ENCODE results near the gene HAGHL.

- TF ChIP-seq CTCF (IDR thresholded peaks at IDR 0.05 in 2 of 3, conservative IDR thresholded peaks at IDR 0.05 in 1 of 3; ENCODE audit: borderline replicate concordance in 1 of 3, insufficient read depth in 1 of 3, low read depth in 2 of 3, low read length in 2 of 3) (peak in 2 of 3 experiments; percentile 38 to 44; a peak in 3 of 6 replicates), EZH2 (IDR thresholded peaks at IDR 0.05) (no peak), MAX (IDR thresholded peaks at IDR 0.05) (no peak), YY1 (IDR thresholded peaks at IDR 0.05; ENCODE audit: extremely low read depth, insufficient replicate concordance, low read depth, low read length) (no peak), ATF3 (IDR thresholded peaks at IDR 0.05) (no peak), REST (IDR thresholded peaks at IDR 0.05; ENCODE audit: low read depth) (no peak), POLR2AphosphoS5 (IDR thresholded peaks at IDR 0.05; ENCODE audit: low read depth, low read length) (no peak), TCF7L2 (IDR thresholded peaks at IDR 0.05; ENCODE audit: borderline replicate concordance, extremely low read depth, insufficient read depth, insufficient read length) (no peak), CEBPB (IDR thresholded peaks at IDR 0.05; ENCODE audit: low read depth) (no peak), ZBTB33 (IDR thresholded peaks at IDR 0.05; ENCODE audit: extremely low read depth, insufficient replicate concordance, low read length) (no peak), EGR1 (IDR thresholded peaks at IDR 0.05; ENCODE audit: low read depth) (no peak)
These were observed 6.0 kb downstream of the HAGHL start for GRCh38 chr16:732936-733335.
